ENCODE measurements around the gene XAGE5. TPM values are rescaled to one million over a fixed set of nuclear protein-coding genes. Genes with fewer than 3 reads are reported as not detected.
"Not testable (repeated sequence)": the region's sequence is repeated elsewhere in the genome, so short reads cannot be mapped to it uniquely, and the experiment has no call there.

Gene XAGE5
- total and polyA plus RNA-seq, 4 donors, result not detected

DNA sequence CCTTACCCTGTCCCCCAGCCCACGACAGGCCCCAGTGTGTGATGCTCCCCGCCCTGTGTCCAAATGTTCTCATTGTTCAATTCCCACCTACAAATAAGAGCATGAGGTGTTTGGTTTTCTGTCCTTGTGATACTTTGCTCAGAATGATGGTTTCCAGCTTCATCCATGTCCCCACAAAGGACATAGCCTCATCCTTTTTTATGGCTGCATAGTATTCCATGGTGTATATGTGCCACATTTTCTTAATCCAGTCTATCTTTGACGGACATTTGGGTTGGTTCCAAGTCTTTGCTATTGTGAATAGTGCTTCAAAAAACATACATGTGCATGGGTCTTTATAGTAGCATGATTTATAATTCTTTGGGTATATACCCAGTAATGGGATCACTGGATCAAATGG is 32.5 kb downstream of the XAGE5 start:
- H3K4me3 ChIP-seq (ENCODE audit: low read depth, low read length); H3K4me1 ChIP-seq (ENCODE audit: control insufficient read depth, insufficient read depth, low read length); H3K27me3 ChIP-seq (ENCODE audit: control insufficient read depth, insufficient read depth, low read length); H3K27ac ChIP-seq (ENCODE audit: low read depth, low read length); H3K9me3 ChIP-seq (ENCODE audit: control insufficient read depth, insufficient read depth, low read length); H3K36me3 ChIP-seq (ENCODE audit: control insufficient read depth, insufficient read depth, low read length); DNase-seq (ENCODE audit: low read depth in 4 of 6, low spot score in 6 of 6): not testable (repeated sequence)
- WGBS (ENCODE audit: insufficient coverage), result no CpG with 5 or more reads among the region's 3 CpGs

DNA sequence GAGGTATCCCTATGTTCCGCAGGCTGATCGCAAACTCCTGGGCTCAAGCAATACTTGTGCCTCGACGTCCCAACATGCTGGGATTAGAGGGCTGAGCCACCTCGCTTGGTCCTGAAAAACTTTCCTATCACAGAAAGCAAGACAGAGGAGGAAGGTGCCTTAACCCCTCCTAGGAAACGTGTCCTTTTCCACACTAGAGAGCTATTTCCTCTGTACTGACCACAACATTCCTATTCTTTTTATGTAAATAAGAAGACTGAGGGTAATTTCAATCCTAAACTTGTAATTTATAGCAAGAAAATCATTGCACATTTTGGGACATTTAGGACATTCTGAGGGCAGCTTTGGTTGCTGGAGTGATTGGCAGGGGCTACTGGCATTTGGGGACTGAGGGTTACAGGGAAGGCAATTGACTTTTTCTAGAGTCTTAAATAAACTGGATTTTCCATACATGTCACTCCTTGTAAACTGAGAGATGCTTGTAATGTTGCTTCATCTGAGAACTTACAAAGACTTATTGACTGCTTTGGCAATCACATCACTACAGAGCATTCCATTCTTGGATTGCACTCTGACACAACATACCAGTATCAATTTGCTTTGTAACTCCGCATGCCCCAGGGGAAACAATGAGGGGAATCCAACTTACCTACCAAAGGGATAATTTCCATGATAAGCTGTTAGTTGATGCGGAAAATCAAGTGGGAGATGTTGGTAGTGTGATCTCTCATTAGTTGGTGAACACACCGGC is 41.2 kb downstream of the XAGE5 start:
- H3K27me3 ChIP-seq (ENCODE audit: control insufficient read depth, insufficient read depth, low read length), result peaks cover 20% of the 10 kb centered on the region
- 83% methylated on average over 4 of the region's 9 CpGs for WGBS (ENCODE audit: insufficient coverage)
- DNase-seq (ENCODE audit: low read depth in 4 of 6, low spot score in 6 of 6), result no peak
- H3K4me3 ChIP-seq (ENCODE audit: low read depth, low read length), result no peak overlapping the region
- no peaks in the 10 kb centered on the region for H3K36me3 ChIP-seq (ENCODE audit: control insufficient read depth, insufficient read depth, low read length)
- no peak overlapping the region for H3K27ac ChIP-seq (ENCODE audit: low read depth, low read length)
- no peaks in the 10 kb centered on the region for H3K4me1 ChIP-seq (ENCODE audit: control insufficient read depth, insufficient read depth, low read length)
- H3K9me3 ChIP-seq (ENCODE audit: control insufficient read depth, insufficient read depth, low read length), result no peaks in the 10 kb centered on the region

DNA sequence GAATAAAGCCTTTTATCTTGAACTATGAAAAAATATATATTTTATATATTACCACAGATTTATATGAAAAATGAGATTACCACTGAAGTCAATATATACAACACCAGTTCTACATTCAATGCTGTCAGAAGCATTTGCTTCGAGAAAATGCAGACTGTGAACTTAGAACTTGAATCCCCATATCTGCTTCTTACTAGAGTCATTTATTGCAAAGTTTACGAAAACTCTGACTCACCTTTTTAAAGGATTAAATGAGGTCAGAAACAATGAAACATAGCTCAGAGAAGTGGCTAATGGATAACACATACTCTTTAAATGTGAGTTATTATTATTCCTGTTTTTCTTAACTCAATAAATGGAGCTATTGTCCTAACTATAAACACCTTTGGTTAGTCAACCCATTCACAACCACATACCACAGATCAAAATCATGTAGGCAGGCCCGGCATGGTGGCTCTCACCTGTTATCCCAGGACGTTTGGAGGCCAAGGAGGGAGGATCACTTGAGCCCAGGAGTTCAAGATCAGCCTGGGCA is 46.0 kb downstream of the XAGE5 start:
- not testable (repeated sequence) for H3K27ac ChIP-seq (ENCODE audit: low read depth, low read length); H3K4me1 ChIP-seq (ENCODE audit: control insufficient read depth, insufficient read depth, low read length); H3K4me3 ChIP-seq (ENCODE audit: low read depth, low read length); H3K36me3 ChIP-seq (ENCODE audit: control insufficient read depth, insufficient read depth, low read length); H3K9me3 ChIP-seq (ENCODE audit: control insufficient read depth, insufficient read depth, low read length); DNase-seq (ENCODE audit: low read depth in 4 of 6, low spot score in 6 of 6)
- no CpG with 5 or more reads among the region's 4 CpGs for WGBS (ENCODE audit: insufficient coverage)
- peaks cover 28% of the 10 kb centered on the region for H3K27me3 ChIP-seq (ENCODE audit: control insufficient read depth, insufficient read depth, low read length)

DNA sequence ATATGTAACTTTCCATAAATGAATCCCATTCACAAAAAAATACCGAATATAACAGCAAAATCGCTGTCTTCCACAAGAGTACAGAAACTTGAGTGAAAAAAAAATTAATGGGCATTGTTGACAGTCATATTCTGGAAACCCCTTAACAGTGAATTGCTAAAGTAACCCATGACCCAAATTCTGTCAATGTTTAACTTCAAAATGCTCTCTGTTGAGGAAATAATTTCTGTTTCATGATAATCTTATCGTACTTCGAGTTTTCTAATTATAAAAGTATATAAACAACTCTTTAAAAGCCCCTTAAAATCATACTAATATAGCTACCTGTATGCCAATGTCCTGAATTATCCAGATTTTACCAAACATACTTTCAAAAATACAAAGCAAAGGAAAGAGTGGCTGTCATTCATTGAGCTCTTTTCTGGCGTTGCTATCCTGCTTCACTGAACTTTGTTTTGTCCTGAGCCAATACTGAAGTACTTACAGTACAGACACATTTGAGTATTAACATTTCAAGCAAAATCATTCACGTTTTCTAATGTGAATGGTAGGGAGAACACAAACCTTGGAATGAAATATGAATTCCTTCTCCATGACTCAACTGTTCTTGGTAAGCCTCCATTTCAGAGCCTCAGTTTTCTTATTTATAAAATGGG is 54.4 kb downstream of the XAGE5 start:
- no CpG with 5 or more reads among the region's 6 CpGs for WGBS (ENCODE audit: insufficient coverage)
- Histone ChIP-seq H3K9me3 (ENCODE audit: control insufficient read depth, insufficient read depth, low read length) (no peaks in the 10 kb centered on the region), H3K4me3 (ENCODE audit: low read depth, low read length) (no peak overlapping the region), H3K4me1 (ENCODE audit: control insufficient read depth, insufficient read depth, low read length) (no peaks in the 10 kb centered on the region), H3K36me3 (ENCODE audit: control insufficient read depth, insufficient read depth, low read length) (no peaks in the 10 kb centered on the region), H3K27ac (ENCODE audit: low read depth, low read length) (no peak overlapping the region), H3K27me3 (ENCODE audit: control insufficient read depth, insufficient read depth, low read length) (peaks cover 27% of the 10 kb centered on the region)
- DNase-seq (ENCODE audit: low read depth in 4 of 6, low spot score in 6 of 6), result no peak

Small RNA genes within 50 kb of the gene (small RNA-seq; reads per million reads assigned to genes)
- gene AC244505.6 (ENCODE audit: low replicate concordance) (not detected), gene AC244505.7 (ENCODE audit: low replicate concordance) (not detected)

Other genes with a start within 250 kb of the XAGE5 start
- not detected for gene SSX7, start 156.4 kb upstream of the XAGE5 start, total RNA-seq
- gene SSX7, start 156.4 kb upstream of the XAGE5 start, polyA plus RNA-seq (ENCODE audit: insufficient read length in 2 of 2), result not detected
- gene SSX2, start 104.1 kb upstream of the XAGE5 start, total RNA-seq, result not detected
- gene SSX2, start 104.1 kb upstream of the XAGE5 start, polyA plus RNA-seq (ENCODE audit: insufficient read length in 2 of 2), result not detected
- not detected for gene SSX2B, start 60.0 kb upstream of the XAGE5 start, total RNA-seq
- not detected for gene SSX2B, start 60.0 kb upstream of the XAGE5 start, polyA plus RNA-seq (ENCODE audit: insufficient read length in 2 of 2)
- gene SPANXN5, start 13.9 kb upstream of the XAGE5 start, total RNA-seq, result not detected
- not detected for gene SPANXN5, start 13.9 kb upstream of the XAGE5 start, polyA plus RNA-seq (ENCODE audit: insufficient read length in 2 of 2)
- gene XAGE3, start 56.8 kb downstream of the XAGE5 start, total RNA-seq, result not detected
- not detected for gene XAGE3, start 56.8 kb downstream of the XAGE5 start, polyA plus RNA-seq (ENCODE audit: insufficient read length in 2 of 2)
- 10 to 100 TPM; 20.7 to 27.2 TPM for gene FAM156B, start 86.0 kb downstream of the XAGE5 start, total RNA-seq
- gene FAM156B, start 86.0 kb downstream of the XAGE5 start, polyA plus RNA-seq (ENCODE audit: insufficient read length in 2 of 2), result 10 to 100 TPM; 37.0 to 48.4 TPM
- gene FAM156A, start 147.2 kb downstream of the XAGE5 start, total RNA-seq, result 10 to 100 TPM; 15.7 to 33.3 TPM
- 10 to 100 TPM; 47.1 to 64.8 TPM for gene FAM156A, start 147.2 kb downstream of the XAGE5 start, polyA plus RNA-seq (ENCODE audit: insufficient read length in 2 of 2)
- gene GPR173, start 237.5 kb downstream of the XAGE5 start, total RNA-seq, result 10 to 100 TPM; 12.5 to 14.0 TPM
- gene GPR173, start 237.5 kb downstream of the XAGE5 start, polyA plus RNA-seq (ENCODE audit: insufficient read length in 2 of 2), result 10 to 100 TPM; 36.3 to 45.4 TPM